NOMO-1 treated with DMSO at 0.1 percent for 48 hours (cell line): ENCODE measurements around the gene RNF130.
A peak's percentile ranks its signal among the peaks of the same experiment; 100 is the strongest.
"Not testable (repeated sequence)": the region's sequence is repeated elsewhere in the genome, so short reads cannot be mapped to it uniquely, and the experiment has no call there.

Experiments used
- DNase-seq: peaks from one replicate; lab custom pipeline; 2025; ENCODE audit not compliant: unreplicated experiment; lab: John Stamatoyannopoulos, UW

The RNF130 gene

DNA sequence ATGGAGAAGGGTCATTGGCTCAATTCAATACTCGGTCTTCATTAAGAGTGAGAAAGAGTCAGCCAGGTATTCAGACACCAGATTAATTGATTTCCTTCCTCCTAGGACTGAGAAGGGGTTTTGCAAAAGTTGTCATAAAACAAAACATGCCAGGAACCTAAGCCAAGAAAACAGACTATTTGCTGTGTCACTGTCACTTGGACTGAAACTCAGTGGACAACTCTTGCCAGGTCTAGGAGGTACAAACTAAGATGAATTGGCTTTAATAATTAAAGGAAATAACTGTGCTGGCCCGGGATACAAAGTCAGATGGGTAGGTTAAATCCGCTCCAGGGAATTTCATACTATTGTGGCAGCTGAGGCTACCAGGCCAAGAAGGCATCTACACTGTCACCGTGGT lies 92.8 kb downstream of the RNF130 start:
- no peak for DNase-seq

GRCh38 chr5:179975713-179976134 lies 95.8 kb downstream of the RNF130 start:
- no peak for DNase-seq

DNA sequence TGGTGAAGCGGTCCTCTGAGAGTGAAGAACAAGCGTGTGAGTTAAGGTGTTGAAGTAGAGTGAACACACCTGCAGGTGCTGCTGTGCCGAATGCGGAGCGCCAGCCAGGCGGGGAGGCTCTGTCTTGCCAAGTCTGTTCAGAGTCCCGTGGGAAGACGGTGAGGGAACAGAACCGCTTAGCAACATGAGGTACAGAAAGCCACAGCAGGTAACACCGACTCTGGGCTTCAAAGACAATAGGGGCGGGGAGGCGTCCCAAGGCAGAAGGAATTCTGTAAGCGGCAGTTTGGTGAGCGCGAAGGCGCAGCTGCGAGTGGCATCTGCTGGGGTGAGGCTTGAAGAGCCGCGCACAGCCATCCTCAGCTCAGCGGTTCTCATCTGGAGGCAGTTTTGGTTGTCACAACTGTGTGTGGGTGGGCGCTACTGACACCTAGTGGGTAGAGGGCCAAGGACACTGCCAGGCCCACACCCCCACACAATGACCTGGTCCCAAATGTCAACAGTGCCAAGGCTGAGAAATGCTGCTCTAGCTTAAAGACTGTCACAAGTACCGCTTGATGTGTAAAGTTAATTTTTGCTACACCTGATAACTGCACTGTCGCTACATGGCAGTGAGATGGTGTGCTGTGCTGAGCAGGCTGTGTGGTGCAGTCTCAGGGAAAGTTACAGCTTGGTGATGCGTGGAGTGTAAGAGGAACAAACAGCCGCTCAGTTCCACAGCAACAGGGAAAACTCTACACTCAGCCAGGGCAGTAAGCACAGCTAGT lies 96.4 kb downstream of the RNF130 start:
- peak; percentile 42 for DNase-seq

DNA sequence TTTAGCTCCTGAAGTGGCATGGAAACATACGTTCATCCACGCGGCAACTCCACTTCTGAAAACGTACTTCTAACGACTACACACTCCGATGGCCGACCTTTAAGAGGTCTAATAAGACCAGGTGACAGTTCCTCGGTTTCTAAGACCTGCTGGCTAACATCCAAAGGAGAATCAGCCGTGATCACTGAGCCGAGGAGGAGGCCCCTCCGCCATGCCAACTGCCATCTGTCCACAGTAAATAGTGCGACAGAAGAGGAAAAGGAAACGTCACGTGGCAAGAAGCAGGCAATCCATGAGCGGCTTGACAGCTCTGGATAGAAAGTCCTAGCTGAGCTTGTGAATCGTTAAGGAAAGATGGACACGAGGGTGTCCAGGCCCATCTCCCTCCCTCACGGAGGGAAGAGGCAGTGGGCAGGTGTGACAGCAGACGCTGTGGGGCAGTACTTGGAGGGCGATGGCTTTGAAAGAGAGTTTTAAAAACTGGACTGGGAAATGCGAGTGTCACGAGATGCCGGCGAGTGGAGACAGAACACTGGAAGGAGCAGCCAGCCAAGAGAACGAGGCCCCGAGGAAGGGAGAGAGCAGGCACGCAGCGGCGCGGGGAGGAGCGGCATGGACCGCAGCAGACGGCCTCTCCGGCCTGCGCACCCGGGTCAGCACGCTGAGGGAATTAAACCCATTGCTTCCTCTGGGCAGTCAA lies 97.2 kb downstream of the RNF130 start:
- DNase-seq = no peak

GRCh38 chr5:179973391-179973790 lies 98.2 kb downstream of the RNF130 start:
- no peak for DNase-seq

DNA sequence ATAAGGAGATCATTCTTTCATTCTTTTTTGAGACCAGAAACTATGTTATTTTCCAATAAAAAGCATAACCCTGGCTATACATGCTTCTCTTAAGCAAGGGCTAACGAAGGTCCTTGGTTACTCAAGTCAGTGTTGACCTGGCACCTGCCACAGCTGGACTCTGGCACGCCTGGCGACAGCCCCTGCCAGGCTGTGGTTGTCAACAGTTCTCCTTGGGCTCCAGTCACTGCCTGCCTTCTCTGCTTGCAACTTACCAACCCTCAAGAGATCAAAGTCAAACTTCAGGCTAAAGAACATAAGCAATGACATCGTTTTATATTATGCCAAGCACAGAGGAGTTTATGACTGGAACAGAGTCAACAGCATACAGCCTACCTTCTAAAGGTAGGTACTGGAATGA lies 102.4 kb downstream of the RNF130 start:
- no peak for DNase-seq

DNA sequence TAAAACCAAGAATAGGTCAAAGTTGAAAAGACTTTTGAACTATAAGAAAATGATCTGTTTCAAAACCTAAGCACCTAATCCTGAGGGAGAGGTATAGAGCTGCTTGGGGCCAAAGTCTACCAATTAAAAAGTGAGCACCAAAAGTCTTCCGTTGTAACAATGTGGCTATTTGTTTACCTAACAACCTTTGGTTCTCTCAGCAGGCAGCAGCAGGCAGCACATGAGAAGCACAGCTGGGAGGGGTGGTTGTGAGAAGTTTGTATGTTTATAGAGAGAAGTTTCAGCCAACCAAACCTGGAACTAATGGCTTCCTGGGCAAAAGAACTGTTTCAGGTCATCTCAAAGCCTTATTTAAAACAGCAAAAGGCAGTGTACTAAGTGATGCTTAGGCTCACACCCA lies 104.1 kb downstream of the RNF130 start:
- DNase-seq = no peak

DNA sequence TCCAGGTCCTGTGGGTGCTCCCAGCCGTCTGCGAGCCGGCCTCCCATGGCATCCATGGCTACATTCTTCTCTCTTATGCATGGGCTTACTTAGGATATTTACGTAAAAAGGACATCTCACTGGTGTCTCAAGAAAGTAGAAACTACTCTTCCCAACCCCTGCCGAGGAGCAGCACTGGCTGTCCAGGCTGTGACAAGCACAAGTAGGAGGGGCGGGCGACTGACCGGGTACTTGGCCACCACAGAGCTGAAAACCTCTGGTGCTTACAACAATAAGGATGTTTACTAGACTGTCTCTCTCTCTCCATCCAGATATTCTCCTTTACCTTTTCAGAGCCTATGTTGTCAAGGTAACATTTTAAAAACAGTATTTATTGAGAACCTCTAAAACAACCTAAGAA lies 107.5 kb downstream of the RNF130 start:
- DNase-seq = no peak

- DNase-seq = no peak
Observed at GRCh38 chr5:179963375-179963774, 108.2 kb downstream of the RNF130 start.

DNA sequence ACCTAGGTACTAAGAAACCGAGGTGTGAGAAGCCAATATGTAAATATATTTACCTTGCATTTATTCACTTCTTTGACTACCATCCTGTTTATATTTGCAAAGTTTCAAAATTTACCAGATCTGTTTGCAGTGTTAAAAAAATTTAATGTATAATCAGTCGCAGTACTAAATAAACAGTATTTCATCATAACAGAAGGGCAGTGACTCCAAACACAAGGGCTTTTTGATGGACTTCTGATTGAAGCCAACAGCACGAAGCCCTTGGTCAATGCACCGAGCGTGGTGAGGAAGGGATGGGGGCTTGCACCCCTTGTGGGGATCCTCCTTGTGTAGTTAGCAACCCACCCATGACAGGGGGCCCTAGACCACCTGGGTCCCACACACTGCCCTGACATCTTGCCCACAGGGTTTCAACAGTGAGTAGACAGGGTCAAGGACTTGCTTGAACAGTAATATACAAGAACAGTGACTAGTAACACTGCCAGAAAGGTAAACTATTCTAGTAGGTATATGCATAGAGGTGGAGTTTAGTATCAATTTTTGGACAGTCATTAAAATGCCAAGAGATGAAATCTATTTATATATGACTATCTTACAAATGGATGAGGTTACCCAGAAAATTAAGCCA lies 111.2 kb downstream of the RNF130 start:
- no peak for DNase-seq

- DNase-seq = peak; percentile 87
Observed at GRCh38 chr5:179959641-179960040, 111.9 kb downstream of the RNF130 start.

DNA sequence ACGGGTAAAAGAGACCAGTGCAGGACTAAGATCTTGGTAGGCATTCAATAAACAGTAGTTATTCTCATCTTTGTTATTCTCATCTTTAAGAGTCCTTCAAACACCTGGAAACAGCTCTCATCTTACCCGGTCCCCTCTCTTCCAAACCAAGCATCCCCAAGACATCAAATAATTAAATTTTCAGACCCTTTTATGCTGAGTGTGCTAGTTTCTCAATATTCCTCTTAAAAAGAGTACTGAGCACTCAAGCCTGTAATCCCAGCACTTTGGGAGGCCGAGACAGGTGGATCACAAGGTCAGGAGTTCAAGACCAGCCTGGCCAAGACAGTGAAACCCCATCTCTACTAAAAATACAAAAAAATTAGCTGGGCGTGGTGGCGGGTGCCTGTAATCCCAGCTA lies 112.4 kb downstream of the RNF130 start:
- not testable (repeated sequence) for DNase-seq

GRCh38 chr5:179955630-179956029 lies 115.9 kb downstream of the RNF130 start:
- DNase-seq = no peak

DNA sequence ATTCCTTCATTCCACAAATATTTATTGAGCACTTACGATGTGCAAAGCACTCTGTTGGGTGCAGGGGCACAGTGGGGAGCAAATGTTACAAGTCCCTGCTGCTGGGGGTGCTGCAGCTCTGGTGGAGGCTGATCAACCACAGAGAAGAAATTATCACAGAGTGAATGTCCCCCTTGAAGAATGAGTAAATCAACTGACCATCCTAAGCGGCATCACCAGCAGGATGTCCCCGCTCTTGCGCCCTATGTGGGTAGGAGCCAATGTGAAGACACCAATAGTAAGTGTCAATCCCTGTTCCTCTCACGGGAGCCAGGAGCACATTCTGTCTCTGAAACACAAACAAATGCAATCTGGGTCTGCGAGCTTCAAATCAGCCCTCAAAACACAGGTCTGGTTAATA lies 116.5 kb downstream of the RNF130 start:
- DNase-seq = no peak

GRCh38 chr5:179954434-179954833 lies 117.1 kb downstream of the RNF130 start:
- DNase-seq = no peak

GRCh38 chr5:179953987-179954386 lies 117.6 kb downstream of the RNF130 start:
- DNase-seq = no peak

DNA sequence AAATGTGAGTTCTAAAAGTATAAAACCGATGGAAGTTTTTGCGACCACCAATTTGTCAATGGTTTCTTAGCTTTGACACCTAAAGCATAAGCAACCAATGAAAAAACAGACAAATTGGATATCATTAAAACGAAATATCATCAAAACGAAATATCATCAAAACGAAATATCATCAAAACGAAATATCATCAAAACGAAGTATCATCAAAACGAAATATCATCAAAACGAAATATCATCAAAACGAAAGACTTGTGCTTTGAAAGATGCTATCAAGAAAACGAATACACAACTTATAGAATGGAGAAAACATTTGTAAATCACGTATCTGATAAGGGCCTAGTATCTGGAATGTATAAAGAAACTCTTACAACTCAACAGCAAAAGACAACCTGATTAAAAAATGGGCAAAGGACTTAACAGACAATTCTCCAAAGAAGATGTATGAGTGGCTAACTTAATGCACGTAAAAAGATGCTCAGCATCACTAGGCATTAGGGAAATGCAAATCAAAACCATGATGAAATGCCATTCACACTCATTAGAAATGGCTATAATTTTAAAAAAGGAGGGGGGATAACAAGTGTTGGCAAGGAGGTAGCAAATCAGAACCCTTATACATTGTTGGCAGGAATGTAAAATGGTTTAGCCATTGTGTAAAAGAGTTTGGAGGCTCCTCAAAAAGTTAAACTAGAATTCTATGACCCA lies 134.4 kb downstream of the RNF130 start:
- DNase-seq = no peak

DNA sequence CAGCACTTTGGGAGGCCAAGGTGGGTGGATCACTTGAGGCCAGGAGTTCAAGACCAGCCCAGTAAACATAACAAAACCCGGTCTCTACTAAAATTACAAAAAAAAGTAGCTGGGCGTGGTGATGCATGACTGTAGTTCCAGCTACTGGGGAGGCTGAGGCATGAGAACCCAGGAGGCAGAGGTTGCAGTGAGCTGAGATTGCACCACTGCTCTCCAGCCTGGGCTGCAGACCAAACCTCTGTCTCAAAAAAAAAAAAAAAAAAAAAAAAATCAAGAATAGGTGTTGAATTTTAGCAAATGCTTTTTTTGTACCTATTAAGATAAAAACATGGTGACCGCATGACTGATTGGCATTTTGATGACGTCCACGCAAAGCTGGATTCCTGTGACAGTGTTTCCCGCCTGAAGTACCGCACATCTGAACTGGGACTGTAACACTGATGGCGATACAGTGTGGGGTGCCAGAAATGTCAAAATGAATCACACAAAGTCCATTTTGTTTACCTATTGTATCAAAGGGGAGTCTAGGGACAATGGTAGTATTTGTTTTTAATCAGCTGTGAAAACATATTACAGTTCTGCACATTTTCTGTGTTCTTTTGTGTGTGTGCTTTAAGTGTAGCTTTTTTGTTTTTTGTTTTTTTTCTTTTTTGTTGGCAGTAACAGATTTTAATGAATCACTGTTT lies 140.6 kb downstream of the RNF130 start:
- DNase-seq = no peak

DNA sequence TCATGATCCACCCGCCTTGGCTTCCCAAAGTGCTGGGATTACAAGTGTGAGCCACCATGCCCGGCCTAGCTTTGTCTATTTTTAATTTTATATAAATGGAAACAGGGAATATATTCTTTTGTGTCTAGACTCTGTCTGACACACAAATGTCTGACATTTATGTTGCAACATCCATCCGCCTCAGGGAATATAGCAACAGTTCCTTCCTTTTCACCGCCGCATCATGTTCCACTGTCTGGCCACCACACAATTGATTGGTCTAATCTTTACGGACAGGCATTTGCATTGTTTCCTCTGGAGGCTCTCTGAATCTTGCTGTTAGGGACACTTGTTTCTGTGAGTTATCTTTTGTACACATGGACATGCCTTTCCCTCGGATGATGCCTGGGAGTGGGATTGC lies 143.7 kb downstream of the RNF130 start:
- peak; percentile 22 for DNase-seq

- DNase-seq = no peak
Observed at GRCh38 chr5:179926657-179927056, 144.9 kb downstream of the RNF130 start.

DNA sequence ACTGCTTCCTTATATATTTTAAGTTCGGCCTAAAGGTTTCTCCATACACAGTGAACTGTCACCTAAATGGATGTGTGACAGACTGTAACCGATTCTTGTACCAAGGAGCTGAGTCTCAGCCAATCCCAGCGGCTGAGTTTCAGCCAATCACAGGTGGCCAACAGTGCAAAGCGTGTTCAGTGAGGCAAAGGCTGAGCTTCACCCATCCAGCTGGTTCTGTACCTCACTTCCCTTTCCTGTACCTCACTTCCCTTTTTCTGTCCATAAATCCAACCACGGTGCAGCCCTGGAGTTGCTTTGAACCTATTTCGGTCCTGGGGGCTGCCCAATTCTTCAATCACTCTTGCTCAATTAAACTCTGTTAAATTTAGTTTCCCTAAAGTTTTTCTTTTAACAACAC lies 148.1 kb downstream of the RNF130 start:
- peak; percentile 99 for DNase-seq
